NCI-H82 treated with DMSO at 0.1 percent for 48 hours (cell line): ENCODE results near the gene VWCE.

Source experiments
- DNase-seq: peaks from one replicate; lab custom pipeline; 2025; ENCODE audit not compliant: unreplicated experiment; lab: John Stamatoyannopoulos, UW

Gene VWCE

GRCh38 chr11:61294717-61295595 lies at the start of gene VWCE:
Gene VWCE, minus strand, starts transcription at chr11:61295316. Its CDS starts 279 bp downstream, at chr11:61295037.
- no peak for DNase-seq

- no peak for DNase-seq
Measured at GRCh38 chr11:61343792-61344745, 49.0 kb upstream of the VWCE start.

DNA sequence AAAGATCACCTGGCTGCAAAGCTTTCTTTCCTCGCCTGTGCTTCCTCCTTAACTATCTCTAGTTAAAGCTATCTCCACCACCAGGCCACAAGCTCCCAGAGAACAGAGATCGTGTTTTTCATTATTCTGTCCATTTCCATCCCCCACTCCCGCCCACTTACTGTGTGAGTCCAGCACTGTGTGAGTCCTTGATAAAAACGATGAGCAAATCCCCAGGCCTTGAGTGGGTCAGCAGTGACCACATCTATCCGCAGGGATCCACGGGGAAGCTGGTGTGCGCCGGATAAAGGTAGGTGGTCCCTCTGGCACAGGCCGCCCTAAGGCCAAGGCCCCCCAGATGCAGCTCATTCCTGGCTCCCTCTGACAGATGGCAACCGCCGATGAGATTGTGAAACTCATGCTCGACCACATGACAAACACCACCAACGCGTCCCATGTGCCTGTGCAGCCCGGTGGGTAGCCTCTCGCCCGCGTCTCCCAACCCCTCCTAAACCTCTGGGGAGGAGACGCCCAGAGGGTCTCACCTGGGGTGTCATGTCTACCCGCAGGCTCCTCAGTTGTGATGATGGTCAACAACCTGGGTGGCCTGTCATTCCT lies 47.2 kb upstream of the VWCE start:
- DNase-seq, result no peak

DNA sequence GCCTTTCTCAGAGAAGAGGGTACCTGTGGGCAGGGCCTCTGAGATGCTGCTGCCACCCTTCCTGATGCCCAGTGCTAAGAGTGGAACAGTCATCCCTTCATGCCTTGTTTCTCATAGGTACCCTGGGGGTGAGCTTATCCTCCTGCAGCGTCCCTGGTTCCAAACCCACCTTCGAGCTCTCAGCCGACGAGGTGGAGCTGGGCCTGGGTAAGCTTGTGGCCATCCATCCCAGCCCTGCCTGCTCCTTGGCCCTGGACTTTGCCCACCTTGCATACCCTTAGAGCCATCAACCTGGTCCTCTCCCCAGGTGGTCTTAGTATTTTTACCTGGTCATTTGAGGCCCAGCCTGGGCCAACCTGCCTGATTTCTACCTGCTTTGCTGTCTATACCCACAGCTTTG lies 46.6 kb upstream of the VWCE start:
- no peak for DNase-seq

DNA sequence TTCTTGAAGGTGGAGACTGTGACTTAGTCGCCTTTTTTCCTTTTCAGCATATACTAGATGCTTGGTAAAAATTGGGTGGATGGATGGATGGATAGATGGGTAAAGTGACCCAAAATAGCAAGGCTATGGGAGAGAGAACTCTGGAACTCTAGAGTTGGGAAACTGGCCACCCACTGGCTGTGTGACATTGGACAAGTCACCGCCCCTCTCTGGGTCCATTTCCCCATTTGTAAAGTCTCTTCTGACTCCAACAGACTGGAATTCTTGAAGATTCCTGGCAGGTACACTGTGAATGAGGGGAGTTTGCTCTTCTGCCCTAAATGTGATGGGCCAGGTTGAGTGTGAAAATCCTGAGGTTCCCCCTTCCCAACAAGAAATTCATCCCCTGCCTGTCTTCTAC lies 45.9 kb upstream of the VWCE start:
- DNase-seq, result no peak

DNA sequence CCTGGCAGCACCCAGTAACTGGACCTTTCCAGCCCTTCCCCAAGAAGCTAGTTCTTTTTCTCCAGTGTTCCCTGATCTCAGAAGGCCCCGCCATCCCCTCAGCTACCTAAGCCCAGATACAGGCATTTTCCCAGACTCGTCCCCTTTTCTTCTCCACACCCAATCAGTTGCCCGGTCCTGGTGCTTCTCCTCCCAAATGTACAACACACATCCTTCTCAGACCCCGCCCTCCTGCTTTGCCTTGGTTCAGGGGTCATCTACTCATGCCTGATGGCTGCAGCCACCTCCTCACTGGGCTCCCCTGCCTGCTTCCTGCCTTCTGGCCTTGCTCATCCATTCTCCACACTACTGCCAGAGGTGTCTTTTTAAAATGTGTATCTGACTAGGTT lies 44.4 kb upstream of the VWCE start:
- no peak for DNase-seq

GRCh38 chr11:61338783-61339489 lies 43.8 kb upstream of the VWCE start:
- DNase-seq, result no peak

DNA sequence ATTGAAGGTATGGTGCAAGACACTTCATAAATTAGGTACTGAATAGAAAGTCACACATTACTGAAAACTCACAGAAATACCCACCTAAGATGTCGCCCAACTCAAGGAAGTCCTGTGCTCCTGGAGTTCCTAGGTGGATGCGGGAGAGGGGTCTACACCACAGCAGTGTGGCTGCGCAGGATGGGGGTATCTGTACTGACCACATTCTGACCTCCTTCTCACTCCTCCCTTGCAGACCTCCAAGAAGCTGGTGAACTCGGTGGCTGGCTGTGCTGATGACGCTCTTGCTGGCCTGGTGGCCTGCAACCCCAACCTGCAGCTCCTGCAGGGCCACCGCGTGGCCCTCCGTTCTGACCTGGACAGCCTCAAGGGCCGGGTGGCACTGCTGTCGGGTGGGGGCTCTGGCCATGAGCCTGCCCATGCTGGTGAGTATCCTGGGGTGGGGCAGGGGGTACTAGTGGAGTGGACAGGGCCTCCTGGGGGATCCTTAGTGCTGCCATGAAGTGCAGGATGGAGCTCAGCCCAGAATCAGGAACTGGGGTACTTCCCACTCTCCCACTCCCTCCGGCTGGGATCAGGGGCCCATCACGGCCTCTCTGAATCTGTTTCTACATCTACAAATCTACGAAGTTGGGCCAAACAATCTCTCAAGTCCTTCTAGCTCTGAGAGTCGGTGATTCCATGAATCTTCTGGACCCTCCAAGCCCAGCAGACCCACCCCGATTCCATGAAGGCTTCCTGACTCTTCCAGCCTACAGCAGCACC lies 42.8 kb upstream of the VWCE start:
- no peak for DNase-seq

- peak; percentile 3 for DNase-seq
Measured at GRCh38 chr11:61336171-61336935, 41.2 kb upstream of the VWCE start.

- DNase-seq, result no peak
Measured at GRCh38 chr11:61335355-61335710, 40.2 kb upstream of the VWCE start.

DNA sequence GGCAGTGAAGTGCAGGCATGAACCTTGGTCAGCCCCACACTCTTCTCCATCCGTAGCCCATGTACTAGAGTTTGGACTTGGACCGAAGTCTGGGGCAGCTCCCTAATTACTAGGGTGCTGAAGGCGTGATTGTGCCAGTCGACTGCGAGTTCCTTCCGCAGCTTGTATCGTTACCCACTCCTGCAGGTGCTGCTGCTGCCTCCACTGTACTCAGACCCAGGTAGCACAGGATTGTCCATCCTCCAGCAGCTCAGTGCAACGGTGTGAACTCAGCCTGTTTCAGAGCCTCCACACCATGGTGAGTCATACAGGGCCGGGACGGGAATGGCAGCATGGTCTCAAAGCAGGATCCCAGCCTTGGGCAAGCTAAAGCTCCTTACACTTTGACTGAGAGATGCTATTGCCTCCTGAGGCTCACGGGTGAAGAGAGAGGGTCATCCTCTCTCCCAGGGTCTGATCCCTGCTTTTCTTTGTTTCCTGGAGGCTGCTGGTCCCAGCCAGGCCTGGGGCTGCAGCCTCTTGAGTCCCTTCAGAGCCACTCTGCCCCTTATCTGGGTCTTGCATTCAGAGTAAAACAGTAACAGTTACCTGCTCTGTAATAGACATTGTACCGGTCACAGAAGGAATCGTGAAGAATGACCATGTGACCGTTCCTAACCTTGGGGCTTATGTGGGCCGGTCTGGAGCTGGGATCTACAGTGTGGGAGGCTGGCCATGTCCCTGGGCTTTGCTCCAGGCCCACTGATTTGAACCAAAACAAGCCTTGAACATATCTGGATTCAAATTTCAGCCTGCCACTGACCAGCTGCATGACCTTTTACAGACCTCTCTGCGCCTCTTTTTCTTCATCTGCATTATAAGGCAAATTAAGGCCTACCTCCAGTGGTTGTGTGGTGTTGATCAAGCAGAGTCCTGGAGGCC lies 39.6 kb upstream of the VWCE start:
- DNase-seq, result no peak

DNA sequence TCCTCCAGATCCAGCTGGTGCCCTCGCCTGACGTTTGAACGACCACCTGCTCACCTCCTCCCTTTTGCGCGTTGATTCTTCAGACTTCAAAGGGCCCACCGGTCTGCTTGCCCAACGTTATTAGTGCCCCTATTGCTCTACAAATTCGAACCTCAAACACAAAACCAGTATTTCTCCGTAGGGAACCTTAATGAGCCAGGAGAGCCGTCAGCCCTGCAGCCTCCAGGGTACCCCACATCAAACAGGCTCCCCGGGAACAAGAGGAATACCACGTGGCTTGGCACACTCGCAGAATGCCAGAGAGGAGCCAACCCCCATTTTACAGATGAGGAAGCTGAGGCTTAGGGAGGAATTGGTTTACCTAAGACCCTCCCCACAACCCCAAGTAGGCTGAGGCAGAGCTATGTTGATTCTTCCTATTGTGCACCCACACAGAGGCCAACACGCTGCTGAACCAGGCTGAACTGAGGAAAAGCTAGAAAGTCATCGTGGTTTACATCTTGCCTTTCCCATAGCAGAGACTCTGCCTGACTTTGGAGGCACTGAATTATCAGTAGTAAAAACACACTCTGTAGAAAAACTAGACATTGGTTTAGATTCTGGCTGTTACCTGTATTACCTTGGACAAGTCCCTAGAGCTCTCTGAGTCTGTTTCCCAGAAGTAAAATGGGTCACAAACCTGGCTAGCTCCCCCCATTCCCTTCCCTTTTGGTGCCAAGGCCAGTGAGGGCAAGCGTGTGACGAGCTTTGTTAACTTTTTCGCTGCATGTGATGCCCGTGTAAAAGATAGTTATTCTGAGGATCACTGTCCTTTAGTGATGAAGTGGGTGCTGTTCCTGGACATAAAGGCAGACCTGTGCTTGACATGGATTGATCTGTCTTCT lies 38.7 kb upstream of the VWCE start:
- DNase-seq, result no peak

DNA sequence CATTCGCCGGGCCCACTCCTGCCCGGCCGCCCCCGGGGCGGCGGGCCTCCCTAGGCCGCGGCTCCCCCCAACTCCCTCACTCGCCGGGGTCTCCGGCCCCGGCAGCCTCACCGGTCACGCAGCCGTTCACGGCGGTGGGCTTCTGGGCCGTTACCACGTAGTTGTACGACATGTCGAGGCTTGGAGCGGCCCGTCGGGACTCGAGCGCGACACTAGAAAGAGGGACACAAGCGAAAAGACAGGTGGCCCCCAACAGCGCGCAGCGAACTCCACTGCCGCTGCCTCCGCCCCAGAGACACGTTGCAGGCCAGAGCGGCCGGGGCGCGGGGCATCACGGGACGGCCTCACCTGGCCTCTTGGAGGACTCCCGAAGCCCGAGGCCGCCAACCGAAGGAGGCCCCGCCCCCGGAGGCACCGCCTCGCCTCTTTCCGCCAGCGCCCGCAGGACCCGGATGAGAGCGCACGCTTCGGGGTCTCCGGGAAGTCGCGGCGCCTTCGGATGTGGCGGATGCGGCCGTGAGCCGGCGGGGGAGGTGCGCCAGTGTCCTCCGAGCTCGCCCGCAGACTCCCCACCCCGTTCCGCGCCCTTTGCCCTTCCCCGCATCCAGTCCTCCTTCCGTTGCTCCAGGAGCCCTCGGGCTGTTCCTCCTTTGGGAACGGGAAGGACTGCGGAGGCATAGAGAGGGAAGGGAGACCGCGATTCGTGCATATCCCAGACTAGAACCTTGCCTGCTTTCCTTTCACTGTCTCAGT lies 37.9 kb upstream of the VWCE start, which contains the start of the genes DDB1 and TKFC:
TSS of gene DDB1 (minus strand) at position 309 of the 753 bp plus-strand sequence. CDS start at position 172, 137 bp downstream.
TSS of gene TKFC (plus strand) at position 432 of the 753 bp plus-strand sequence. CDS start 1,501 bp downstream, outside the sequence.
- DNase-seq, result peak; percentile 58

GRCh38 chr11:61332281-61332796 lies 37.2 kb upstream of the VWCE start:
- DNase-seq, result no peak

- DNase-seq, result no peak
Measured at GRCh38 chr11:61331651-61332050, 36.5 kb upstream of the VWCE start.

DNA sequence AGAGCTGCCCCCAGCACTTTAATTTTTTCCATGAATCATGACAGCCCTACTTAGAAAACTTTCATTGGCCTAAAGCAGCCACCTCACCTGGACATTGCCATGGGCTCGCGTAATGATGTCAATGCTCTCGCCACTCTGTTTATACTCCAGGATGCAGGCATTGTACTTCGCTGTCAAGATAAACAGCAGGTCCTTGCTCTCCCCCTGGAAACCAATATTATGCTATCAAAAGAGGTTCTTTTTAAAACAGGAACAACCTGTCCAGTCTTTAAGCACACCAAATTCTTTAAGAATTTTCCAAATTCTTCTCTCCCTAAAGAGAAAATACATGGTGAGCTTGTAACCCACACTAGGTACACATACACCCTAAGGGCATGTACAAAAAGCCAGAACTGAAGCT lies 34.8 kb upstream of the VWCE start:
- no peak for DNase-seq
